ENCODE results near the gene MARCKSL1. TPM values are rescaled to one million over a fixed set of nuclear protein-coding genes. Genes with fewer than 3 reads are reported as not detected.

The MARCKSL1 gene
- total and polyA plus RNA-seq, 2 of the 8 experiments (the other 6 are each of a cell fraction or from before 2014, with no cell fraction given): 536 to 558 TPM

GRCh38 chr1:32351399-32352238, 15.6 kb upstream of the MARCKSL1 start (continued):
- TF ChIP-seq SUZ12 (IDR thresholded peaks at IDR 0.05; ENCODE audit: low read length) (no peak), NANOG (IDR thresholded peaks at IDR 0.05; ENCODE audit: insufficient read depth, low read depth, low read length, poor library complexity, severe bottlenecking) (no peak), CREB1 (IDR thresholded peaks at IDR 0.05) (peak; percentile 81), E2F6 (IDR thresholded peaks at IDR 0.05) (no peak; the same call in 1 of the 2 replicates), RFX5 (IDR thresholded peaks at IDR 0.05; ENCODE audit: borderline replicate concordance, low read depth, low read length) (no peak), POLR2AphosphoS5 (IDR thresholded peaks at IDR 0.05; ENCODE audit: low read depth, low read length) (peak; percentile 71; the same call in 1 of the 2 replicates), GABPA (IDR thresholded peaks at IDR 0.05; ENCODE audit: borderline replicate concordance, insufficient read depth, low read length) (no peak), SIX5 (IDR thresholded peaks at IDR 0.05; ENCODE audit: low read depth, low read length) (no peak), KDM5A (IDR thresholded peaks at IDR 0.05; ENCODE audit: low read length) (no peak), TCF12 (IDR thresholded peaks at IDR 0.05; ENCODE audit: low read depth, low read length) (no peak), ASH2L (IDR thresholded peaks at IDR 0.05; ENCODE audit: low read length) (peak; percentile 38), JUND (IDR thresholded peaks at IDR 0.05; ENCODE audit: low read length) (no peak), FOSL1 (IDR thresholded peaks at IDR 0.05; ENCODE audit: insufficient read depth, low read depth, low read length) (peak; percentile 48; the same call in 1 of the 2 replicates), RBBP5 (IDR thresholded peaks at IDR 0.05; ENCODE audit: borderline replicate concordance, low read depth, low read length) (no peak; the same call in 1 of the 2 replicates), CBX8 (IDR thresholded peaks at IDR 0.05; ENCODE audit: borderline replicate concordance, low read depth, low read length) (no peak), MAX (IDR thresholded peaks at IDR 0.05) (peak; percentile 87), EGR1 (IDR thresholded peaks at IDR 0.05; ENCODE audit: borderline replicate concordance, low read depth, low read length) (no peak), SIN3A (conservative IDR thresholded peaks at IDR 0.05 in 1 of 2, IDR thresholded peaks at IDR 0.05 in 1 of 2; ENCODE audit: low read depth in 1 of 2, low read length in 2 of 2) (peak in 1 of 2 experiments; percentile 49; a peak in 2 of 4 replicates), EP300 (IDR thresholded peaks at IDR 0.05; ENCODE audit: borderline replicate concordance in 1 of 2, low read depth in 2 of 2, low read length in 2 of 2) (no peak), TBP (IDR thresholded peaks at IDR 0.05; ENCODE audit: low read depth, low read length) (peak; percentile 62; the same call in 1 of the 2 replicates)

Measured in H1 (cell line).